K562 (cell line): ENCODE data around the gene PLK1. TPM values are rescaled to one million over a fixed set of nuclear protein-coding genes. Genes with fewer than 3 reads are reported as not detected.
A peak's percentile ranks its signal among the peaks of the same experiment; 100 is the strongest.

Experiments
- CHCHD3 ChIP-seq: fragments of 250-450 bp; sonication (Bioruptor Pico); IDR thresholded peaks from 2 replicates; pipeline ENCODE4 v2.1.2; 2022; ENCODE audit warnings: mild to moderate bottlenecking
- CTBP1 ChIP-seq: fragments of 450-650 bp; IDR thresholded peaks from 2 replicates; pipeline ENCODE4 v1.6.1; 2016; ENCODE audit warnings: borderline replicate concordance
- FOXJ3 ChIP-seq: sonication (generic); formaldehyde crosslinking; IDR thresholded peaks from 2 replicates; pipeline ENCODE4 v1.4.0; 2020; ENCODE audit warnings: mild to moderate bottlenecking, missing genetic modification reagents
- HDAC8 ChIP-seq: fragments of 450-650 bp; IDR thresholded peaks from 2 replicates; pipeline ENCODE4 v1.6.1; 2016; ENCODE audit warnings: mild to moderate bottlenecking, missing genetic modification characterization, moderate library complexity, missing compliant biosample characterization
- KDM4B ChIP-seq, 2 experiments: fragments of 450-650 bp in 1 of 2; sonication (generic) in 1 of 2; IDR thresholded peaks; 2 replicates each; pipeline ENCODE4 v1.6.1; 2016 to 2017; ENCODE audit warnings: borderline replicate concordance in 2 of 2, antibody characterized with exemption in 1 of 2, low read depth in 1 of 2, mild to moderate bottlenecking in 1 of 2
- MAZ ChIP-seq, 2 experiments: fragments of 450-650 bp in 1 of 2; sonication (generic) in 1 of 2; formaldehyde crosslinking; IDR thresholded peaks in 1 of 2; conservative IDR thresholded peaks in 1 of 2; 2 replicates each; pipeline versions ENCODE4 v1.4.0 to v1.5.0; 2020; ENCODE audit warnings: mild to moderate bottlenecking in 1 of 2, missing genetic modification reagents in 1 of 2
- MECOM ChIP-seq: fragments of 250-450 bp; sonication (Bioruptor Pico); IDR thresholded peaks from 2 replicates; pipeline ENCODE4 v1.8.0; 2022; ENCODE audit warnings: inconsistent platforms
- MYC ChIP-seq, 2 experiments: fragments of 250-450 bp in 1 of 2; sonication (Bioruptor Pico) in 1 of 2; IDR thresholded peaks; 2 replicates each; pipeline versions ENCODE4 v1.5.1 to v1.6.1; 2012 to 2021; ENCODE audit warnings: low read depth in 2 of 2, borderline replicate concordance in 1 of 2, improper control_type of control experiment in 1 of 2, low read length in 1 of 2, mild to moderate bottlenecking in 1 of 2, moderate library complexity in 1 of 2
- NONO ChIP-seq, 2 experiments: fragments of 200-400 bp in 1 of 2; fragments of 450-650 bp in 1 of 2; formaldehyde crosslinking in 1 of 2; IDR thresholded peaks; 2 replicates each; pipeline ENCODE4 v1.6.1; 2017; ENCODE audit warnings: low read depth in 2 of 2, mild to moderate bottlenecking in 2 of 2, moderate library complexity in 2 of 2, low read length in 1 of 2
- PHF8 ChIP-seq: fragments of 200-600 bp; sonication (generic); IDR thresholded peaks from 2 replicates; pipeline ENCODE4 v1.6.1; 2012; ENCODE audit warnings: mixed run types, mild to moderate bottlenecking, inconsistent platforms, low read length, moderate library complexity, borderline replicate concordance
- PTTG1 ChIP-seq: fragments of 450-650 bp; IDR thresholded peaks from 2 replicates; pipeline ENCODE4 v1.6.1; 2016; ENCODE audit warnings: low read depth, mild to moderate bottlenecking, missing genetic modification characterization, missing compliant biosample characterization
- RCOR1 ChIP-seq, 2 experiments: IDR thresholded peaks; 2 replicates each; pipeline ENCODE4 v1.6.1; 2012; ENCODE audit warnings: low read depth in 2 of 2, low read length in 2 of 2, borderline replicate concordance in 1 of 2, improper control_type of control experiment in 1 of 2
- SMAD2 ChIP-seq: fragments of 150-350 bp; IDR thresholded peaks from 2 replicates; pipeline ENCODE4 v1.6.1; 2014; ENCODE audit warnings: low read depth, mild to moderate bottlenecking, low read length
- TEAD4 ChIP-seq, 2 experiments: sonication (generic) in 1 of 2; formaldehyde crosslinking in 1 of 2; IDR thresholded peaks; 2 replicates each; pipeline versions ENCODE4 v1.6.1 to v1.8.0; 2012 to 2022; ENCODE audit warnings: borderline replicate concordance in 1 of 2, inconsistent platforms in 1 of 2, low read length in 1 of 2, mild to moderate bottlenecking in 1 of 2, missing genetic modification reagents in 1 of 2
- TRIM28 ChIP-seq: fragments of 450-650 bp; IDR thresholded peaks from 2 replicates; pipeline ENCODE4 v1.6.1; 2017
- ZBTB1 ChIP-seq: sonication (generic); formaldehyde crosslinking; IDR thresholded peaks from 2 replicates; pipeline ENCODE4 v1.8.1; 2023; ENCODE audit warnings: missing genetic modification reagents, low read depth, mild to moderate bottlenecking, borderline replicate concordance
- ZNF584 ChIP-seq: fragments of 200-800 bp; sonication (Bioruptor generic); IDR thresholded peaks from 2 replicates; pipeline ENCODE4 v1.6.1; 2016; ENCODE audit warnings: low read depth, mild to moderate bottlenecking, missing genetic modification characterization, missing compliant biosample characterization
- polyA plus RNA-seq, 8 experiments: library from polyadenylated mRNA; depleted of rRNA in 4 of 8; stranded (reverse) in 5 of 8; unstranded in 3 of 8; fragments of >200 nt; fragmentation: Nextera tagmentation in 2 of 8; fragmentation: Illumina TruSeq in 1 of 8; extraction: Ambion mirVana in 2 of 8; extraction: Trizol in 1 of 8; gene quantifications; 2 replicates each; pipeline versions ENCODE4 v1.2.1 to v1.2.3, GENCODE V29; 2011 to 2014; ENCODE audit warnings: inconsistent platforms in 1 of 8, missing spikeins in 1 of 8
- total RNA-seq, 7 experiments: library from RNA; depleted of rRNA in 6 of 7; stranded (reverse); fragments of >200 nt in 6 of 7; fragmentation: Illumina TruSeq in 2 of 7; extraction: Trizol in 2 of 7; gene quantifications; 2 replicates each; pipeline versions ENCODE4 v1.2.1 to v1.2.3, GENCODE V29; 2011 to 2021; ENCODE audit warnings: low replicate concordance in 1 of 7
- TF ChIP-seq, protein P1 (sequence below): fragments of 450-650 bp; formaldehyde crosslinking; IDR thresholded peaks from 2 replicates; pipeline ENCODE4 v1.4.0; 2022; ENCODE audit warnings: mild to moderate bottlenecking, moderate library complexity
- TF ChIP-seq, protein P2 (sequence below), 3 experiments: fragments of 200-800 bp in 1 of 3; sonication (Bioruptor generic) in 1 of 3; sonication (generic) in 1 of 3; formaldehyde crosslinking in 1 of 3; IDR thresholded peaks; 2 replicates each; pipeline versions ENCODE4 v1.6.1 to v1.8.0; 2016 to 2022; ENCODE audit warnings: mild to moderate bottlenecking in 2 of 3, missing compliant biosample characterization in 2 of 3, missing genetic modification characterization in 2 of 3, missing genetic modification reagents in 1 of 3
- TF ChIP-seq, protein P3 (sequence below): sonication (generic); formaldehyde crosslinking; IDR thresholded peaks from 2 replicates; pipeline ENCODE4 v1.8.0; 2023; ENCODE audit warnings: mild to moderate bottlenecking, missing genetic modification reagents

Gene PLK1
- total and polyA plus RNA-seq, 9 of the 15 experiments (the other 6 are each of a cell fraction or from before 2014, with no cell fraction given), result 13.6 to 212 (median 45.5) TPM

DNA sequence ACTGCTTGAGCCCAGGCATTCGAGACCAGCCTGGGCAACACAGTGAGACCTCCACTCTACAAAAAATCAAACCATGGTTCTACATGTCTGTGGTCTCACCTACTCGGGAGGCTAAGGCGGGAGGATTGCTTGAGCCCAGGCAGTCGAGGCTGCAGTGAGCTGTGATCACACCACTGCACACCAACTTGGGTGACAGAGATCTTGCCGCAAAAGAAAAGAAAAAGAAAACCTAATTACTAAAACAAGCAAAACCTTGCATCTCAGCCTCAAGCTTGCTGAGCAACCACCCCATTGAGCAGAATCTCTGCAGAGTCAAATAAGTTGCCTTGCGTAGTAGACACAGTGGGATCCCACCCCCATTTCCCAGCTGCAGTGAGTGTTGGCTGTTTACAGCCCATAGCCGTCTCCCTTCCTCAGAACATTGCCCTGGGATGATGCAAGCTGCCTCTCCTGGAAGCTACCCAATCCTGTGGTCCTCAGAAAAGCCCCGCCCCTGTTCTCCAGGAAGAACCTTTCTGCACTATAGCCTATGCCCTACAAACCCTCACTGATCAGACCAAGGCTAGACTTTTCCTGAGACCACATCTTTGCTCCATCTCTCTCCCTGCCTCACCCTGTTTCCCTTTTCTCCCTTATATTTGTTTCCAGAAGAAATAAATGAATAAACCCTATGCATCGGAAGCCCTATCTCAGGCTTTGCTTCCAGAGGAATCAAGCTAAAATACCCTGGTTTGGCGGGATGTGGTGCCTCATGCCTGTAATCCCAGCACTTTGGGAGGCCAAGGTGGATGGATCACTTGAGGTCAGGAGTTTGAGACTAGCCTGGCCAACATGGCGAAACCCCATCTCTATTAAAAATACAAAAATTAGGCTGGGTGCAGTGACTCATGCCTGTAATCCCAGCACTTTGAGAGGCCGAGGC, 51.1 kb downstream of the PLK1 start (continued):
- TF ChIP-seq, protein P1, sequence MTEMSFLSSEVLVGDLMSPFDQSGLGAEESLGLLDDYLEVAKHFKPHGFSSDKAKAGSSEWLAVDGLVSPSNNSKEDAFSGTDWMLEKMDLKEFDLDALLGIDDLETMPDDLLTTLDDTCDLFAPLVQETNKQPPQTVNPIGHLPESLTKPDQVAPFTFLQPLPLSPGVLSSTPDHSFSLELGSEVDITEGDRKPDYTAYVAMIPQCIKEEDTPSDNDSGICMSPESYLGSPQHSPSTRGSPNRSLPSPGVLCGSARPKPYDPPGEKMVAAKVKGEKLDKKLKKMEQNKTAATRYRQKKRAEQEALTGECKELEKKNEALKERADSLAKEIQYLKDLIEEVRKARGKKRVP (CRISPR knock-in tag), result peak; percentile 46; the same call in 1 of the 2 replicates
- TF ChIP-seq HDAC8 (no peak), RCOR1 (IDR thresholded peaks at IDR 0.05; ENCODE audit: borderline replicate concordance in 1 of 2, low read depth in 2 of 2, low read length in 2 of 2) (peak in 1 of 2 experiments; percentile 13; a peak in 1 of 4 replicates), MAZ (CRISPR knock-in tag; conservative IDR thresholded peaks at IDR 0.05 in 1 of 2, IDR thresholded peaks at IDR 0.05 in 1 of 2) (peak; percentile 17 to 54; a peak in 1 of 4 replicates), MYC (IDR thresholded peaks at IDR 0.05; ENCODE audit: low read depth, low read length) (peak; percentile 60), MYC (CRISPR knock-in tag; IDR thresholded peaks at IDR 0.05; ENCODE audit: borderline replicate concordance, low read depth) (no peak), KDM4B (IDR thresholded peaks at IDR 0.05; ENCODE audit: borderline replicate concordance in 2 of 2, low read depth in 1 of 2) (peak in 1 of 2 experiments; percentile 57; a peak in 1 of 4 replicates), PHF8 (peak; percentile 35; the same call in 1 of the 2 replicates), MECOM (CRISPR knock-in tag) (0 out of 2 replicates have a peak, but pooled peaks have one; percentile 28), SMAD2 (no peak), PTTG1 (no peak), ZNF584 (0 out of 2 replicates have a peak, but pooled peaks have one; percentile 52), CHCHD3 (CRISPR knock-in tag) (no peak), TRIM28 (peak; percentile 25; the same call in 1 of the 2 replicates), CTBP1 (0 out of 2 replicates have a peak, but pooled peaks have one; percentile 74), NONO (IDR thresholded peaks at IDR 0.05; ENCODE audit: low read depth in 2 of 2, low read length in 1 of 2) (0 out of 4 replicates have a peak, but pooled peaks of 1 of the 2 experiments have one; percentile 28), FOXJ3 (CRISPR knock-in tag) (0 out of 2 replicates have a peak, but pooled peaks have one; percentile 29), TEAD4 (IDR thresholded peaks at IDR 0.05; ENCODE audit: low read length) (0 out of 2 replicates have a peak, but pooled peaks have one; percentile 13), TEAD4 (CRISPR knock-in tag; IDR thresholded peaks at IDR 0.05; ENCODE audit: borderline replicate concordance) (no peak), ZBTB1 (CRISPR knock-in tag) (no peak)
- TF ChIP-seq, protein P2, sequence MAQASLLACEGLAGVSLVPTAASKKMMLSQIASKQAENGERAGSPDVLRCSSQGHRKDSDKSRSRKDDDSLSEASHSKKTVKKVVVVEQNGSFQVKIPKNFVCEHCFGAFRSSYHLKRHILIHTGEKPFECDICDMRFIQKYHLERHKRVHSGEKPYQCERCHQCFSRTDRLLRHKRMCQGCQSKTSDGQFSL (CRISPR knock-in tag; IDR thresholded peaks at IDR 0.05), result no peak
- TF ChIP-seq, protein P2 (tag; IDR thresholded peaks at IDR 0.05), result no peak
- TF ChIP-seq, protein P3, sequence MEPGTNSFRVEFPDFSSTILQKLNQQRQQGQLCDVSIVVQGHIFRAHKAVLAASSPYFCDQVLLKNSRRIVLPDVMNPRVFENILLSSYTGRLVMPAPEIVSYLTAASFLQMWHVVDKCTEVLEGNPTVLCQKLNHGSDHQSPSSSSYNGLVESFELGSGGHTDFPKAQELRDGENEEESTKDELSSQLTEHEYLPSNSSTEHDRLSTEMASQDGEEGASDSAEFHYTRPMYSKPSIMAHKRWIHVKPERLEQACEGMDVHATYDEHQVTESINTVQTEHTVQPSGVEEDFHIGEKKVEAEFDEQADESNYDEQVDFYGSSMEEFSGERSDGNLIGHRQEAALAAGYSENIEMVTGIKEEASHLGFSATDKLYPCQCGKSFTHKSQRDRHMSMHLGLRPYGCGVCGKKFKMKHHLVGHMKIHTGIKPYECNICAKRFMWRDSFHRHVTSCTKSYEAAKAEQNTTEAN, result no peak
